Measurements from ENCODE around the gene AMY2A. TPM values are rescaled to one million over a fixed set of nuclear protein-coding genes. Genes with fewer than 3 reads are reported as not detected.
"Not testable (repeated sequence)": the region's sequence is repeated elsewhere in the genome, so short reads cannot be mapped to it uniquely, and the experiment has no call there.

Gene AMY2A
- total and polyA plus RNA-seq, 9 of the 15 experiments (the other 6 are each of a cell fraction or from before 2014, with no cell fraction given), result 0.33 TPM; not detected in 8

DNA sequence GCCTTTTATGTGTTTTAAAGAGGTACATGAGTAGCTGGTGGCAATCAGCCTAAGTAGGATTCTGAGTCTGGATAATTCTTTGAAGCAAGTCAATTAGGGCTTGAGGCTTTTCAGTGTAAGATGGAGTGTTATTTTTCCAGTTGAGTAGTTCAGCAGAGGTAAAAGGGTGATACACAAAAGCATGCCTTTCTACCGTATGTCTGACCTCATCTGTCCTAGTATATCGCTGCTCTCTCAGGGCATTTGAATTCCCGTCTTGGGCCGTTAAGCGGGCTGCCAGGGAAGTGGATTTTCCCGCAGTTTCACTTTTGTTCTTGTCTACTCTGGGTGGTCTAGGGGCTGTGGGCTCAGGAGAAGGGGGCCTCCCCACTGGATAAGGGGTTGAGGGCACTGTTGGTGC is 36.9 kb downstream of the AMY2A start:
- H3K4me2 ChIP-seq (ENCODE audit: insufficient read depth, low read length); H3K9me3 ChIP-seq (replicated peaks; ENCODE audit: control insufficient read depth, insufficient read depth, low read depth, low read length); H3K4me1 ChIP-seq (replicated peaks in 1 of 2; ENCODE audit: control insufficient read depth in 2 of 2, insufficient read depth in 2 of 2, low read length in 2 of 2); FAIRE-seq; in situ Hi-C loops (cut with MboI); BruUV-seq (replicated peaks); ATAC-seq; H3K27me3 ChIP-seq (ENCODE audit: control insufficient read depth in 2 of 2, insufficient read depth in 2 of 2, low read length in 2 of 2); intact Hi-C loops (cut with micrococcal nuclease); H3K27ac ChIP-seq (ENCODE audit: extremely low read depth, low read depth, low read length); H3K4me3 ChIP-seq; H3K9me1 ChIP-seq (ENCODE audit: control insufficient read depth, insufficient read depth, low read length); H3K79me2 ChIP-seq (ENCODE audit: control insufficient read depth, insufficient read depth, low read length); CTCF ChIA-PET (ENCODE audit: low intra/inter-chr PET ratio); H3K36me3 ChIP-seq (ENCODE audit: control insufficient read depth, insufficient read depth, low read length); H3K9ac ChIP-seq (ENCODE audit: insufficient read depth in 1 of 2, low read depth in 2 of 2, low read length in 2 of 2); H4K20me1 ChIP-seq (replicated peaks; ENCODE audit: control insufficient read depth, insufficient read depth, low read length); H2AFZ ChIP-seq (ENCODE audit: low read depth, low read length); POLR2A ChIA-PET; DNase-seq (ENCODE audit: extremely low read depth in 1 of 4, low spot score in 3 of 4): not testable (repeated sequence)
- WGBS (ENCODE audit: insufficient coverage, low coverage, missing lambda C conversion rate), result no CpG with 5 or more reads among the region's 6 CpGs

DNA sequence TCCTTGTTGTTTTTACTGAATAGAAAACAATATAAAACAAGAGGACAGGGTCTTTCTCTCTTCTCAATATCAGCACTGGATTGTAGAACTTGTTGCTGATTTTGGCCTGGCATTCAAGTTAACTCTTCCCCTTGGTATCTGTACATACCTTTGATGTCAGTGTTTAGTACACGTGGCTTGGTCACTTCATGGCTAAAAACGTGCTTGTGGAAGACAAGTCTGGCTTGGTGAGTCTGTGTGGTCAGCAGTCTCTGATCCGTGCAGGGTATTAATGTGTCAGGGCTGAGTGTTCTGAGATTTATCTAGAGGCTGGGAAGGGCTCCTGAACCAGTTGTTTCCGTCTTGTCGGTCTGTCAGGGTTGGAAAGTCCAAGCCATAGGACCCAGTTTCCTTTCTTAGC is 38.2 kb downstream of the AMY2A start, which contains the start of gene AMY1A:
Gene AMY1A, plus strand, starts transcription at position 301 of the 400 bp plus-strand sequence. CDS start 571 bp downstream, outside the sequence.
- H2AFZ ChIP-seq (ENCODE audit: low read depth, low read length); H3K9me1 ChIP-seq (ENCODE audit: control insufficient read depth, insufficient read depth, low read length); ATAC-seq; H3K4me2 ChIP-seq (ENCODE audit: insufficient read depth, low read length); H3K36me3 ChIP-seq (ENCODE audit: control insufficient read depth, insufficient read depth, low read length); H3K4me1 ChIP-seq (replicated peaks in 1 of 2; ENCODE audit: control insufficient read depth in 2 of 2, insufficient read depth in 2 of 2, low read length in 2 of 2); H3K4me3 ChIP-seq; FAIRE-seq; H4K20me1 ChIP-seq (replicated peaks; ENCODE audit: control insufficient read depth, insufficient read depth, low read length); in situ Hi-C loops (cut with MboI); CTCF ChIA-PET (ENCODE audit: low intra/inter-chr PET ratio); POLR2A ChIA-PET; DNase-seq (ENCODE audit: extremely low read depth in 1 of 4, low spot score in 3 of 4); H3K27ac ChIP-seq (ENCODE audit: extremely low read depth, low read depth, low read length); intact Hi-C loops (cut with micrococcal nuclease); BruUV-seq (replicated peaks); H3K9ac ChIP-seq (ENCODE audit: insufficient read depth in 1 of 2, low read depth in 2 of 2, low read length in 2 of 2); H3K9me3 ChIP-seq (replicated peaks; ENCODE audit: control insufficient read depth, insufficient read depth, low read depth, low read length); H3K79me2 ChIP-seq (ENCODE audit: control insufficient read depth, insufficient read depth, low read length); H3K27me3 ChIP-seq (ENCODE audit: control insufficient read depth in 2 of 2, insufficient read depth in 2 of 2, low read length in 2 of 2): not testable (repeated sequence)
- WGBS (ENCODE audit: insufficient coverage, low coverage, missing lambda C conversion rate), result no CpG with 5 or more reads among the region's 5 CpGs

Small RNA genes within 50 kb of the gene (small RNA-seq; reads per million reads assigned to genes)
- gene AC105272.1, result not detected

Other genes starting within 250 kb of the AMY2A start
- 5.4 and 6.4 TPM in 2 replicates for gene RNPC3, start 91.7 kb upstream of the AMY2A start, total RNA-seq (2014; rRNA removed)
- 17.1 and 18.0 TPM in 2 replicates for gene RNPC3, start 91.7 kb upstream of the AMY2A start, total RNA-seq (2014; rRNA removed; fragmentation: Illumina TruSeq; extraction: Trizol)
- gene RNPC3, start 91.7 kb upstream of the AMY2A start, total RNA-seq (2015; rRNA removed; fragmentation: Illumina TruSeq; extraction: Trizol), result 15.6 and 18.6 TPM in 2 replicates
- 11.7 and 12.7 TPM in 2 replicates for gene RNPC3, start 91.7 kb upstream of the AMY2A start, total RNA-seq (2021)
- 31.4 and 49.3 TPM in 2 replicates for gene RNPC3, start 91.7 kb upstream of the AMY2A start, polyA plus RNA-seq (2011; rRNA removed)
- 16.7 and 28.5 TPM in 2 replicates for gene RNPC3, start 91.7 kb upstream of the AMY2A start, polyA plus RNA-seq (2014; fragmentation: Illumina TruSeq; extraction: Trizol)
- 10 to 100 TPM; 14.9 to 16.3 TPM for gene RNPC3, start 91.7 kb upstream of the AMY2A start, polyA plus RNA-seq (2014; fragmentation: Nextera tagmentation; extraction: Ambion mirVana)
- 25.0 and 25.4 TPM in 2 replicates for gene RNPC3, start 91.7 kb upstream of the AMY2A start, polyA plus RNA-seq (2014; rRNA removed)
- 0.20 and 1.2 TPM in 2 replicates for gene AMY2B, start 45.8 kb upstream of the AMY2A start, total RNA-seq (2014; rRNA removed)
- gene AMY2B, start 45.8 kb upstream of the AMY2A start, total RNA-seq (2014; rRNA removed; fragmentation: Illumina TruSeq; extraction: Trizol), result 0.38 and 0.58 TPM in 2 replicates
- gene AMY2B, start 45.8 kb upstream of the AMY2A start, total RNA-seq (2015; rRNA removed; fragmentation: Illumina TruSeq; extraction: Trizol), result 0.38 and 0.47 TPM in 2 replicates
- 0.33 and 0.60 TPM in 2 replicates for gene AMY2B, start 45.8 kb upstream of the AMY2A start, total RNA-seq (2021)
- 0.56 and 1.8 TPM in 2 replicates for gene AMY2B, start 45.8 kb upstream of the AMY2A start, polyA plus RNA-seq (2011; rRNA removed)
- gene AMY2B, start 45.8 kb upstream of the AMY2A start, polyA plus RNA-seq (2014; fragmentation: Illumina TruSeq; extraction: Trizol), result 0.19 and 0.22 TPM in 2 replicates
- under 1 TPM; 0.31 to 0.49 TPM for gene AMY2B, start 45.8 kb upstream of the AMY2A start, polyA plus RNA-seq (2014; fragmentation: Nextera tagmentation; extraction: Ambion mirVana)
- gene AMY2B, start 45.8 kb upstream of the AMY2A start, polyA plus RNA-seq (2014; rRNA removed), result 1.6 and 2.0 TPM in 2 replicates
- not detected in 2 replicates for gene AMY1A, start 38.3 kb downstream of the AMY2A start, total RNA-seq (2014; rRNA removed)
- gene AMY1A, start 38.3 kb downstream of the AMY2A start, total RNA-seq (2014; rRNA removed; fragmentation: Illumina TruSeq; extraction: Trizol), result not detected in 2 replicates
- gene AMY1A, start 38.3 kb downstream of the AMY2A start, total RNA-seq (2015; rRNA removed; fragmentation: Illumina TruSeq; extraction: Trizol), result not detected in 2 replicates
- gene AMY1A, start 38.3 kb downstream of the AMY2A start, total RNA-seq (2021), result 0.33 TPM in 1 of 2 replicates, not detected in the other
- gene AMY1A, start 38.3 kb downstream of the AMY2A start, polyA plus RNA-seq (2011; rRNA removed), result not detected in 2 replicates
- not detected in 2 replicates for gene AMY1A, start 38.3 kb downstream of the AMY2A start, polyA plus RNA-seq (2014; fragmentation: Illumina TruSeq; extraction: Trizol)
- gene AMY1A, start 38.3 kb downstream of the AMY2A start, polyA plus RNA-seq (2014; fragmentation: Nextera tagmentation; extraction: Ambion mirVana), result not detected
- not detected in 2 replicates for gene AMY1A, start 38.3 kb downstream of the AMY2A start, polyA plus RNA-seq (2014; rRNA removed)
- gene AMY1B, start 78.8 kb downstream of the AMY2A start, total RNA-seq (2014; rRNA removed), result not detected in 2 replicates
- not detected in 2 replicates for gene AMY1B, start 78.8 kb downstream of the AMY2A start, total RNA-seq (2014; rRNA removed; fragmentation: Illumina TruSeq; extraction: Trizol)
- gene AMY1B, start 78.8 kb downstream of the AMY2A start, total RNA-seq (2015; rRNA removed; fragmentation: Illumina TruSeq; extraction: Trizol), result not detected in 2 replicates
- gene AMY1B, start 78.8 kb downstream of the AMY2A start, total RNA-seq (2021), result not detected in 2 replicates
- gene AMY1B, start 78.8 kb downstream of the AMY2A start, polyA plus RNA-seq (2011; rRNA removed), result not detected in 2 replicates
- gene AMY1B, start 78.8 kb downstream of the AMY2A start, polyA plus RNA-seq (2014; fragmentation: Illumina TruSeq; extraction: Trizol), result not detected in 2 replicates
- not detected for gene AMY1B, start 78.8 kb downstream of the AMY2A start, polyA plus RNA-seq (2014; fragmentation: Nextera tagmentation; extraction: Ambion mirVana)
- gene AMY1B, start 78.8 kb downstream of the AMY2A start, polyA plus RNA-seq (2014; rRNA removed), result not detected in 2 replicates
- not detected in 2 replicates for gene AMY1C, start 132.5 kb downstream of the AMY2A start, total RNA-seq (2014; rRNA removed)
- gene AMY1C, start 132.5 kb downstream of the AMY2A start, total RNA-seq (2014; rRNA removed; fragmentation: Illumina TruSeq; extraction: Trizol), result not detected in 2 replicates
- gene AMY1C, start 132.5 kb downstream of the AMY2A start, total RNA-seq (2015; rRNA removed; fragmentation: Illumina TruSeq; extraction: Trizol), result not detected in 2 replicates
- gene AMY1C, start 132.5 kb downstream of the AMY2A start, total RNA-seq (2021), result not detected in 2 replicates
- gene AMY1C, start 132.5 kb downstream of the AMY2A start, polyA plus RNA-seq (2011; rRNA removed), result not detected in 2 replicates
- not detected in 2 replicates for gene AMY1C, start 132.5 kb downstream of the AMY2A start, polyA plus RNA-seq (2014; fragmentation: Illumina TruSeq; extraction: Trizol)
- not detected for gene AMY1C, start 132.5 kb downstream of the AMY2A start, polyA plus RNA-seq (2014; fragmentation: Nextera tagmentation; extraction: Ambion mirVana)
- not detected in 2 replicates for gene AMY1C, start 132.5 kb downstream of the AMY2A start, polyA plus RNA-seq (2014; rRNA removed)

All from K562 (cell line).